Measurements from ENCODE around the gene FSCN2.

- TF ChIP-seq CTCF (IDR thresholded peaks at IDR 0.05): no peak
- no peak for TF ChIP-seq ZFX (IDR thresholded peaks at IDR 0.05; ENCODE audit: borderline replicate concordance)
These were observed 7.9 kb upstream of the FSCN2 start for GRCh38 chr17:81520021-81520901.

All from 22Rv1 (cell line).